ENCODE data around the gene PCDH10. TPM values are rescaled to one million over a fixed set of nuclear protein-coding genes. Genes with fewer than 3 reads are reported as not detected.

PCDH10 gene
- total and polyA plus RNA-seq, 2 of the 4 experiments (the other 2 are of a cell fraction) = 0.90 to 2.0 TPM

- H3K56ac ChIP-seq (ENCODE audit: extremely low read depth, insufficient read depth, low read length) = no peak overlapping the region
- in situ Hi-C loops (cut with MboI; ENCODE audit: low sequenced_read_pairs) (no loop called here), dilution Hi-C loops (cut with HindIII; ENCODE audit: low sequenced_read_pairs, unreplicated experiment) (no loop called here), intact Hi-C loops (cut with micrococcal nuclease) (loop anchor here (5.0 kb wide), 1 partner anchor 692 kb away; no protein-coding TSS in a partner anchor)
- H3K27ac ChIP-seq (ENCODE audit: insufficient read depth, low read length) = no peak overlapping the region
- H3K79me1 ChIP-seq (ENCODE audit: low read depth in 1 of 2, low read length in 2 of 2) = no peaks in the 10 kb centered on the region
- no peak for ATAC-seq (ENCODE audit: low read depth)
- CTCF ChIA-PET = no interaction called here
- H3K9me1 ChIP-seq (ENCODE audit: insufficient read depth, low read length) = no peaks in the 10 kb centered on the region
- H3K4me2 ChIP-seq (ENCODE audit: low read depth, low read length) = peak overlapping the region; percentile 36; the same call in 1 of the 2 replicates
- BruUV-seq (replicated peaks) = no TSS peak
- H3K4me1 ChIP-seq (ENCODE audit: control insufficient read depth, insufficient read depth, low read length) = peaks cover 2% of the 10 kb centered on the region; the same call in 1 of the 2 replicates
- H3K9ac ChIP-seq (ENCODE audit: low read depth, low read length) = no peak overlapping the region
- 4% methylated on average over 12 of the region's 63 CpGs; no CpG with 5 or more reads in 1 of the 2 experiments for WGBS, 2 experiments (ENCODE audit: extremely low coverage in 2 of 2, insufficient read length in 1 of 2)
- no peak for DNase-seq
- no peak overlapping the region for H2AK5ac ChIP-seq (ENCODE audit: low read depth, low read length)
- H3K36me3 ChIP-seq (ENCODE audit: control insufficient read depth, insufficient read depth, low read length) = no peaks in the 10 kb centered on the region
- H4K8ac ChIP-seq (ENCODE audit: low read depth in 2 of 2, low read length in 2 of 2) = no peak overlapping the region
- no peak overlapping the region for H4K91ac ChIP-seq (ENCODE audit: insufficient read depth, low read depth, low read length)
- no peak overlapping the region for H2BK5ac ChIP-seq (ENCODE audit: low read depth, low read length, poor library complexity, severe bottlenecking)
- no peak overlapping the region for H2AK9ac ChIP-seq (replicated peaks; ENCODE audit: low read depth, low read length, poor library complexity)
- TF ChIP-seq RCOR1 (IDR thresholded peaks at IDR 0.05; ENCODE audit: insufficient replicate concordance, low read length) = no peak
- no peak for TF ChIP-seq FOS (IDR thresholded peaks at IDR 0.05; ENCODE audit: low read depth, low read length)
- no peak for TF ChIP-seq CTCF (conservative IDR thresholded peaks at IDR 0.05; ENCODE audit: low read depth, low read length)
- TF ChIP-seq CEBPB (IDR thresholded peaks at IDR 0.05; ENCODE audit: low read depth, low read length) = no peak
- no peak overlapping the region for H3K18ac ChIP-seq (ENCODE audit: low read depth, low read length)
- H3K4me3 ChIP-seq (ENCODE audit: insufficient read depth, low read depth, low read length) = no peak overlapping the region
- no peak overlapping the region for H3K4ac ChIP-seq (ENCODE audit: low read depth, low read length)
- H3K9me3 ChIP-seq (ENCODE audit: control insufficient read depth, insufficient read depth, low read length) = no peaks in the 10 kb centered on the region
- no peaks in the 10 kb centered on the region for H4K20me1 ChIP-seq (ENCODE audit: insufficient read depth, low read length)
- H2BK15ac ChIP-seq (ENCODE audit: low read depth, low read length) = no peak overlapping the region
- POLR2A ChIA-PET (ENCODE audit: unreplicated experiment) = no interaction called here
- H4K5ac ChIP-seq (ENCODE audit: low read depth, low read length) = no peak overlapping the region
- no peak overlapping the region for H3K14ac ChIP-seq (replicated peaks; ENCODE audit: low read depth, low read length)
- no peak overlapping the region for H2BK120ac ChIP-seq (ENCODE audit: low read depth, low read length)
- peaks cover 46% of the 10 kb centered on the region for H3K27me3 ChIP-seq (ENCODE audit: control insufficient read depth, insufficient read depth, low read length)
- H3K23ac ChIP-seq (ENCODE audit: low read depth, low read length) = no peak overlapping the region
- no peak overlapping the region for H2BK20ac ChIP-seq (ENCODE audit: low read depth, low read length)
- peak overlapping the region; percentile 75 for H2AFZ ChIP-seq (replicated peaks; ENCODE audit: low read length, poor library complexity)
These were observed 1.6 kb downstream of the PCDH10 start for GRCh38 chr4:133150486-133151340.
